H1 (cell line): ENCODE results near the gene LFNG. TPM values are rescaled to one million over a fixed set of nuclear protein-coding genes. Genes with fewer than 3 reads are reported as not detected.

ENCODE experiments used
- CTCF ChIA-PET: fragments of 300-600 bp; sonication (Branson Sonifier 250); formaldehyde crosslinking; loops from one replicate; lab custom pipeline; 2021; ENCODE audit not compliant: partially characterized antibody; lab: Charles Lee
- POLR2A ChIA-PET: fragments of 300-600 bp; sonication (Branson Sonifier 250); formaldehyde crosslinking; loops from one replicate; lab custom pipeline; 2021; ENCODE audit warnings: inconsistent platforms; ENCODE audit not compliant: partially characterized antibody; lab: Charles Lee
- DNase-seq, 2 experiments: peaks; one replicate each; pipeline versions ENCODE4 v3.0.0 to v3.0.0-alpha.2; 2010 to 2022; ENCODE audit warnings: low spot score in 2 of 2, low read depth in 1 of 2, mixed read lengths in 1 of 2
- FAIRE-seq: peaks from 2 replicates; lab custom pipeline; 2011; peaks lifted over from hg19 to GRCh38; lab: Jason Lieb, UNC
- H2AFZ ChIP-seq: 2 replicates; pipeline ENCODE4 v1.8.1; 2012; ENCODE audit warnings: low read length, inconsistent platforms
- H2AK5ac ChIP-seq: 2 replicates; pipeline ENCODE4 v1.6.1; 2013; ENCODE audit warnings: low read depth, low read length
- H2BK120ac ChIP-seq: replicated peaks from 2 replicates; pipeline ENCODE3; 2013; ENCODE audit warnings: low read depth, low read length, inconsistent platforms
- H2BK12ac ChIP-seq: 2 replicates; pipeline ENCODE4 v1.6.1; 2013; ENCODE audit warnings: low read depth, low read length
- H2BK15ac ChIP-seq: 2 replicates; pipeline ENCODE4 v1.6.1; 2013; ENCODE audit warnings: low read length
- H2BK20ac ChIP-seq: 2 replicates; pipeline ENCODE4 v1.6.1; 2013; ENCODE audit warnings: low read length
- H2BK5ac ChIP-seq: 2 replicates; pipeline ENCODE4 v1.6.1; 2013; ENCODE audit warnings: low read depth, low read length
- H3K14ac ChIP-seq: 2 replicates; pipeline ENCODE4 v1.6.1; 2013; ENCODE audit warnings: inconsistent platforms; ENCODE audit not compliant: insufficient read length
- H3K18ac ChIP-seq: 2 replicates; pipeline ENCODE4 v1.6.1; 2013; ENCODE audit warnings: low read length; ENCODE audit errors: extremely low read depth
- H3K23ac ChIP-seq: 2 replicates; pipeline ENCODE4 v1.6.1; 2013; ENCODE audit warnings: inconsistent platforms; ENCODE audit not compliant: insufficient read length
- H3K23me2 ChIP-seq: 2 replicates; pipeline ENCODE4 v1.6.1; 2013; ENCODE audit warnings: low read depth, low read length
- H3K27ac ChIP-seq: 2 replicates; pipeline ENCODE4 v1.6.1; 2011; ENCODE audit warnings: low read depth, low read length, inconsistent platforms
- H3K27me3 ChIP-seq, 4 experiments: replicated peaks in 1 of 4; 1 replicate in 1 of 4; 2 replicates in 3 of 4; pipeline versions ENCODE4 v1.6.1 to v1.8.1; 2011 to 2013; ENCODE audit warnings: low read length in 3 of 4, mild to moderate bottlenecking in 3 of 4, inconsistent platforms in 2 of 4, mixed read lengths in 2 of 4, moderate library complexity in 1 of 4; ENCODE audit not compliant: control insufficient read depth in 3 of 4, insufficient read depth in 3 of 4; ENCODE audit errors: extremely low read depth in 1 of 4
- H3K36me3 ChIP-seq, 4 experiments: 2 replicates each; pipeline versions ENCODE4 v1.6.1 to v1.8.1; 2011 to 2013; ENCODE audit warnings: mild to moderate bottlenecking in 4 of 4, low read length in 3 of 4, moderate library complexity in 2 of 4, control low read depth in 1 of 4, inconsistent platforms in 1 of 4; ENCODE audit not compliant: insufficient read depth in 4 of 4, control insufficient read depth in 2 of 4
- H3K4ac ChIP-seq: replicated peaks from 2 replicates; pipeline ENCODE3; 2013; ENCODE audit warnings: low read length, low read depth, mixed read lengths, inconsistent platforms; ENCODE audit not compliant: insufficient read length
- H3K4me1 ChIP-seq, 4 experiments: replicated peaks in 1 of 4; 1 replicate in 1 of 4; 2 replicates in 3 of 4; pipeline versions ENCODE4 v1.6.1 to v1.8.1; 2011 to 2013; ENCODE audit warnings: low read length in 3 of 4, inconsistent platforms in 2 of 4, mixed read lengths in 1 of 4; ENCODE audit not compliant: insufficient read depth in 4 of 4, control insufficient read depth in 3 of 4
- H3K4me2 ChIP-seq, 2 experiments: 2 replicates each; pipeline versions ENCODE4 v1.6.1 to v1.8.1; 2011 to 2013; ENCODE audit warnings: low read depth in 2 of 2, low read length in 2 of 2, control low read depth in 1 of 2, inconsistent platforms in 1 of 2, mild to moderate bottlenecking in 1 of 2; ENCODE audit not compliant: insufficient read depth in 1 of 2
- H3K4me3 ChIP-seq, 4 experiments: fragments of 200-600, 300-600 bp in 1 of 4; sonication (generic), shearing (Covaris generic), sonication (Bioruptor Twin) in 1 of 4; 2 replicates each; pipeline versions ENCODE4 v1.5.1 to v1.8.1; 2011 to 2016; ENCODE audit warnings: low read length in 4 of 4, low read depth in 3 of 4, control low read depth in 2 of 4, inconsistent platforms in 2 of 4, mild to moderate bottlenecking in 2 of 4, mixed read lengths in 1 of 4, moderate library complexity in 1 of 4; ENCODE audit not compliant: insufficient read depth in 2 of 4; ENCODE audit errors: extremely low read depth in 1 of 4
- H3K56ac ChIP-seq: replicated peaks from 2 replicates; pipeline ENCODE3; 2013; ENCODE audit warnings: low read depth, mild to moderate bottlenecking, mixed read lengths, low read length, inconsistent platforms; ENCODE audit not compliant: insufficient read length
- H3K79me1 ChIP-seq: 2 replicates; pipeline ENCODE4 v1.6.1; 2013; ENCODE audit warnings: low read depth, low read length, control low read depth
- H3K79me2 ChIP-seq, 2 experiments: 2 replicates each; pipeline versions ENCODE4 v1.6.1 to v1.8.1; 2012 to 2013; ENCODE audit warnings: low read length in 2 of 2, mild to moderate bottlenecking in 2 of 2, inconsistent platforms in 1 of 2; ENCODE audit not compliant: insufficient read depth in 2 of 2, control insufficient read depth in 1 of 2
- H3K9ac ChIP-seq, 4 experiments: replicated peaks in 1 of 4; 1 replicate in 1 of 4; 2 replicates in 3 of 4; pipeline versions ENCODE4 v1.6.1 to v1.8.1; 2011 to 2013; ENCODE audit warnings: low read depth in 3 of 4, low read length in 3 of 4, control low read depth in 2 of 4, mild to moderate bottlenecking in 2 of 4, moderate library complexity in 2 of 4, inconsistent platforms in 1 of 4; ENCODE audit errors: extremely low read depth in 1 of 4
- H3K9me3 ChIP-seq, 2 experiments: 2 replicates each; pipeline versions ENCODE4 v1.6.1 to v1.8.1; 2012 to 2013; ENCODE audit warnings: mild to moderate bottlenecking in 2 of 2, moderate library complexity in 2 of 2, control low read depth in 1 of 2, inconsistent platforms in 1 of 2, low read depth in 1 of 2, low read length in 1 of 2, mixed read lengths in 1 of 2; ENCODE audit not compliant: insufficient read depth in 2 of 2
- H4K20me1 ChIP-seq, 2 experiments: replicated peaks in 1 of 2; 2 replicates each; pipeline versions ENCODE3 to v1.8.1; 2011 to 2013; ENCODE audit warnings: inconsistent platforms in 2 of 2, low read length in 2 of 2, mild to moderate bottlenecking in 1 of 2; ENCODE audit not compliant: insufficient read depth in 2 of 2, control insufficient read depth in 1 of 2
- H4K5ac ChIP-seq: 2 replicates; pipeline ENCODE4 v1.6.1; 2013; ENCODE audit warnings: low read length, low read depth, mixed read lengths, inconsistent platforms; ENCODE audit not compliant: insufficient read length
- H4K8ac ChIP-seq: 2 replicates; pipeline ENCODE4 v1.8.0; 2013; ENCODE audit warnings: mild to moderate bottlenecking, moderate library complexity, low read length, inconsistent platforms; ENCODE audit not compliant: insufficient read depth; ENCODE audit errors: extremely low read depth
- H4K91ac ChIP-seq: replicated peaks from 2 replicates; pipeline ENCODE3; 2013; ENCODE audit warnings: low read length, mixed read lengths, inconsistent platforms; ENCODE audit not compliant: insufficient read length
- CEBPB ChIP-seq: IDR thresholded peaks from 2 replicates; pipeline ENCODE4 v1.6.1; 2012; ENCODE audit warnings: low read depth, low read length
- EZH2 ChIP-seq: fragments of 200-600 bp; sonication (generic); IDR thresholded peaks from 2 replicates; pipeline ENCODE4 v1.7.1; 2012; ENCODE audit warnings: low read depth, mild to moderate bottlenecking, moderate library complexity, low read length, inconsistent platforms; ENCODE audit not compliant: severe bottlenecking
- HDAC2 ChIP-seq, 2 experiments: fragments of 300-600 bp in 1 of 2; sonication (generic) in 1 of 2; IDR thresholded peaks; 2 replicates each; pipeline ENCODE4 v1.6.1; 2011 to 2012; ENCODE audit warnings: low read depth in 2 of 2, low read length in 2 of 2, mild to moderate bottlenecking in 2 of 2, moderate library complexity in 2 of 2, borderline replicate concordance in 1 of 2, inconsistent platforms in 1 of 2
- JUND ChIP-seq: IDR thresholded peaks from 2 replicates; pipeline ENCODE4 v1.6.1; 2011; ENCODE audit warnings: mild to moderate bottlenecking, improper control_type of control experiment, low read length
- KDM5A ChIP-seq: fragments of 200-600 bp; IDR thresholded peaks from 2 replicates; pipeline ENCODE4 v1.7.1; 2012; ENCODE audit warnings: mild to moderate bottlenecking, low read length, inconsistent platforms, mixed read lengths
- NANOG ChIP-seq: IDR thresholded peaks from 2 replicates; pipeline ENCODE4 v1.6.1; 2011; ENCODE audit warnings: low read length, low read depth, mild to moderate bottlenecking, inconsistent platforms; ENCODE audit not compliant: insufficient read depth, poor library complexity, severe bottlenecking
- SAP30 ChIP-seq: fragments of 300-600 bp; sonication (generic); IDR thresholded peaks from 2 replicates; pipeline ENCODE4 v1.7.1; 2012; ENCODE audit warnings: low read length, moderate library complexity, mild to moderate bottlenecking, inconsistent platforms; ENCODE audit not compliant: insufficient read depth, insufficient replicate concordance
- SIN3A ChIP-seq, 2 experiments: IDR thresholded peaks in 1 of 2; conservative IDR thresholded peaks in 1 of 2; 2 replicates each; pipeline ENCODE4 v1.6.1; 2011 to 2012; ENCODE audit warnings: low read length in 2 of 2, improper control_type of control experiment in 1 of 2, low read depth in 1 of 2, mild to moderate bottlenecking in 1 of 2
- SIRT6 ChIP-seq: IDR thresholded peaks from one replicate; pipeline ENCODE4 v1.7.1; 2012; ENCODE audit warnings: low read length, inconsistent platforms
- SP1 ChIP-seq: IDR thresholded peaks from 2 replicates; pipeline ENCODE4 v1.6.1; 2011; ENCODE audit warnings: low read depth, low read length
- SP2 ChIP-seq: IDR thresholded peaks from 2 replicates; pipeline ENCODE4 v1.6.1; 2012; ENCODE audit warnings: mild to moderate bottlenecking, low read length, inconsistent platforms
- USF2 ChIP-seq: IDR thresholded peaks from 2 replicates; pipeline ENCODE4 v1.6.1; 2011; ENCODE audit warnings: low read length, improper control_type of control experiment
- YY1 ChIP-seq: IDR thresholded peaks from 2 replicates; pipeline ENCODE4 v1.6.1; 2011; ENCODE audit warnings: low read depth, mild to moderate bottlenecking, low read length
- WGBS, 2 experiments: shearing (Covaris generic) in 1 of 2; methylation state at CpG; one replicate each; pipeline versions ENCODE4 v1.1.6 to v1.1.7; 2013 to 2015; ENCODE audit warnings: low lambda C conversion rate in 2 of 2, mixed read lengths in 2 of 2, inconsistent platforms in 1 of 2, low coverage in 1 of 2, missing lambda C conversion rate in 1 of 2; ENCODE audit not compliant: insufficient replicate concordance in 2 of 2, insufficient coverage in 1 of 2, insufficient read length in 1 of 2; ENCODE audit errors: extremely low coverage in 1 of 2, missing lambda C conversion rate in 1 of 2; 5-methylcytosine and 5-hydroxymethylcytosine counted together
- polyA plus RNA-seq, 7 experiments: library from polyadenylated mRNA; depleted of rRNA in 3 of 7; stranded (reverse) in 5 of 7; unstranded in 2 of 7; fragments of >200 nt in 5 of 7; fragments of 200-250 nt in 2 of 7; gene quantifications; 1 replicate in 5 of 7; 2 replicates in 1 of 7; 4 replicates in 1 of 7; pipeline versions ENCODE4 v1.2.1 to v1.2.3, GENCODE V29; 2011 to 2013; ENCODE audit warnings: missing spikeins in 2 of 7, mixed read lengths in 2 of 7
- total RNA-seq: library from RNA; stranded (reverse); fragmentation: NEBNext Ultra II Directional; extraction: Animal tissue kit (Norgen Biotek cat#: 25700); gene quantifications from 2 replicates; pipeline ENCODE4 v1.2.1, GENCODE V29; 2021

Gene LFNG
- total and polyA plus RNA-seq, 2 of the 8 experiments (the other 6 are each of a cell fraction or from before 2014, with no cell fraction given), result 31.6 to 35.6 TPM

GRCh38 chr7:2540133-2540532, 20.6 kb downstream of the LFNG start:
- Histone ChIP-seq H3K56ac (no peak overlapping the region), H3K18ac (no peak overlapping the region), H4K91ac (no peak overlapping the region), H2BK15ac (no peak overlapping the region), H2BK20ac (no peak overlapping the region), H3K27me3 (no peaks in the 10 kb centered on the region), H2AK5ac (no peak overlapping the region), H3K79me2 (no peaks in the 10 kb centered on the region), H4K5ac (no peak overlapping the region), H3K27ac (no peak overlapping the region), H2BK12ac (no peak overlapping the region), H3K14ac (no peak overlapping the region), H3K4ac (no peak overlapping the region), H3K4me3 (no peak overlapping the region), H4K8ac (no peak overlapping the region), H3K9ac (no peak overlapping the region), H3K9me3 (no peaks in the 10 kb centered on the region), H3K4me2 (no peak overlapping the region), H3K36me3 (peaks cover 15 to 57% (median 29%) of the 10 kb centered on the region in 4 experiments; a peak in 7 of 8 replicates), H3K23ac (no peak overlapping the region), H4K20me1 (peaks cover 0 to 8% of the 10 kb centered on the region in 2 experiments), H2AFZ (no peak overlapping the region), H3K79me1 (peaks cover 3% of the 10 kb centered on the region; the same call in 1 of the 2 replicates), H2BK5ac (no peak overlapping the region), H3K23me2 (no peaks in the 10 kb centered on the region), H2BK120ac (no peak overlapping the region), H3K4me1 (no peaks in the 10 kb centered on the region)
- ChIA-PET POLR2A (interaction anchor here (0.6 to 7.0 kb wide), 6 partner anchors 10 to 1013 kb away, joined by 3 to 68 read pairs (median 6); no protein-coding TSS in a partner anchor), CTCF (interaction anchor here (0.7 to 2.2 kb wide), 8 partner anchors 10 to 110 kb away, joined by 3 to 13 read pairs (median 4); no protein-coding TSS in a partner anchor)
- no peak for DNase-seq
- FAIRE-seq, result no peak
- WGBS, 2 experiments, result 89% methylated on average over 7 of the region's 7 CpGs; no CpG with 5 or more reads in 1 of the 2 experiments
- TF ChIP-seq SP2 (no peak), SIN3A (conservative IDR thresholded peaks at IDR 0.05 in 1 of 2, IDR thresholded peaks at IDR 0.05 in 1 of 2; ENCODE audit: low read depth in 1 of 2, low read length in 2 of 2) (no peak), EZH2 (no peak), NANOG (no peak), KDM5A (no peak), SIRT6 (no peak), SP1 (no peak), CEBPB (no peak), JUND (no peak), YY1 (no peak), USF2 (no peak), SAP30 (no peak), HDAC2 (IDR thresholded peaks at IDR 0.05; ENCODE audit: borderline replicate concordance in 1 of 2, low read depth in 2 of 2, low read length in 2 of 2) (no peak)
